ENCODE results near the gene CBFA2T2.
"Not testable (repeated sequence)": the region's sequence is repeated elsewhere in the genome, so short reads cannot be mapped to it uniquely, and the experiment has no call there.

Gene CBFA2T2

GRCh38 chr20:33554914-33555420, 65.1 kb downstream of the CBFA2T2 start:
- Histone ChIP-seq H3K27me3 (ENCODE audit: insufficient read depth, insufficient read length) (no peaks in the 10 kb centered on the region), H3K9ac (ENCODE audit: insufficient read length, low read depth) (no peak overlapping the region)
- no peak for DNase-seq (ENCODE audit: low read depth, low spot score)

DNA sequence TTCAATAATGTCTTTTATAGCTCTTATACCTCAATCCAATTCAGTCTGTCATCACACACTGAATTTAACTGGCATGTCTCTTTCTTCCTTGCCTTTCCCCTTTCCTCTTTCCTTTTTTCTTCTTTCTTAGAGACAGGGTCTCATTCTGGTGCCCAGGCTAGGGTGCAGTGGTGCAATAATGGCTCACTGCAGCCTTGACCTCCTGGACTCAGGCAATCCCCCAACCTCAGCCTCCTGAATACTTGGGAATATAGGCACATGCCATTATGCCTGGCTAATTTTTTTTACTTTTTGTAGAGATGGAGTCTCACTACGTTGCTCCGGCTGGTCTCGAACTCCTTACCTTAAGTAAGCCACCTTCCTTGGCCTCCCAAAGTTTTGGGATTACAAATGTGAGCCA, 65.9 kb downstream of the CBFA2T2 start:
- Histone ChIP-seq H3K4me3 (ENCODE audit: insufficient read length, low read depth) (no peak overlapping the region), H3K9me3 (ENCODE audit: insufficient read depth, low read length) (no peaks in the 10 kb centered on the region), H3K9ac (ENCODE audit: insufficient read length, low read depth) (no peak overlapping the region), H3K4me1 (ENCODE audit: insufficient read depth, insufficient read length) (no peaks in the 10 kb centered on the region), H3K36me3 (ENCODE audit: insufficient read depth, insufficient read length, low read length) (no peaks in the 10 kb centered on the region), H3K27me3 (ENCODE audit: insufficient read depth, insufficient read length) (no peaks in the 10 kb centered on the region)
- DNase-seq (ENCODE audit: low read depth, low spot score), result no peak
- TF ChIP-seq ZNF274 (IDR thresholded peaks at IDR 0.05; ENCODE audit: low read depth, low read length) (no peak), SUZ12 (IDR thresholded peaks at IDR 0.05; ENCODE audit: extremely low read depth, insufficient read depth, insufficient read length) (no peak), YY1 (IDR thresholded peaks at IDR 0.05; ENCODE audit: insufficient read depth, insufficient read length) (no peak)

More at GRCh38 chr20:33554914-33555420, 65.1 kb downstream of the CBFA2T2 start:
- H3K36me3 ChIP-seq (ENCODE audit: insufficient read depth, insufficient read length, low read length), result no peaks in the 10 kb centered on the region
- no peak overlapping the region for H3K4me3 ChIP-seq (ENCODE audit: insufficient read length, low read depth)
- TF ChIP-seq SUZ12 (IDR thresholded peaks at IDR 0.05; ENCODE audit: extremely low read depth, insufficient read depth, insufficient read length) (no peak), ZNF274 (IDR thresholded peaks at IDR 0.05; ENCODE audit: low read depth, low read length) (no peak), YY1 (IDR thresholded peaks at IDR 0.05; ENCODE audit: insufficient read depth, insufficient read length) (no peak)
- H3K9me3 ChIP-seq (ENCODE audit: insufficient read depth, low read length), result no peaks in the 10 kb centered on the region
- H3K4me1 ChIP-seq (ENCODE audit: insufficient read depth, insufficient read length), result no peaks in the 10 kb centered on the region

DNA sequence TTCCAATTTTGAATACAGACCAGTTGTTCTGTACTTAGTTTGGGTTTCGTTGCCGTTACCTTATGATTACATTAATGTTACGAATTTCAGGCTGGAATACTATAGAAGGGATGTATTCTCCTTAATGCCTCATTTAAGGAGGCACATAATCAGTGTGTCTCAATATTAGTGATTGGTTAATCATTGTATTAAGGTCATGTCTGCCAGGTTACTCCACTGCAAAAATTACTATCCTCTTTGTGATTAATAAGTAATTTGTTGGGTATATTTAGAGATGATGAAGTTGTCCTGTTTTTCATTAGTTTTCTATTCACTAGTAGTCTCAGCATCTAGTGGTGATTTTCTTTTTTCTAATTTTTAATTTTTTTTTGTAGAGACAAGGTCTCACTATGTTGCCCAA, 66.3 kb downstream of the CBFA2T2 start:
- H3K9ac ChIP-seq (ENCODE audit: insufficient read length, low read depth), result no peak overlapping the region
- H3K4me1 ChIP-seq (ENCODE audit: insufficient read depth, insufficient read length), result no peaks in the 10 kb centered on the region
- no peaks in the 10 kb centered on the region for H3K9me3 ChIP-seq (ENCODE audit: insufficient read depth, low read length)
- H3K36me3 ChIP-seq (ENCODE audit: insufficient read depth, insufficient read length, low read length), result no peaks in the 10 kb centered on the region
- no peaks in the 10 kb centered on the region for H3K27me3 ChIP-seq (ENCODE audit: insufficient read depth, insufficient read length)
- no peak overlapping the region for H3K4me3 ChIP-seq (ENCODE audit: insufficient read length, low read depth)
- TF ChIP-seq YY1 (IDR thresholded peaks at IDR 0.05; ENCODE audit: insufficient read depth, insufficient read length) (no peak), SUZ12 (IDR thresholded peaks at IDR 0.05; ENCODE audit: extremely low read depth, insufficient read depth, insufficient read length) (no peak), ZNF274 (IDR thresholded peaks at IDR 0.05; ENCODE audit: low read depth, low read length) (no peak)
- DNase-seq (ENCODE audit: low read depth, low spot score), result no peak

- DNase-seq (ENCODE audit: low read depth, low spot score), result no peak
- no peaks in the 10 kb centered on the region for H3K4me1 ChIP-seq (ENCODE audit: insufficient read depth, insufficient read length)
- TF ChIP-seq YY1 (IDR thresholded peaks at IDR 0.05; ENCODE audit: insufficient read depth, insufficient read length) (no peak), SUZ12 (IDR thresholded peaks at IDR 0.05; ENCODE audit: extremely low read depth, insufficient read depth, insufficient read length) (no peak), ZNF274 (IDR thresholded peaks at IDR 0.05; ENCODE audit: low read depth, low read length) (no peak)
- H3K27me3 ChIP-seq (ENCODE audit: insufficient read depth, insufficient read length), result no peaks in the 10 kb centered on the region
- no peaks in the 10 kb centered on the region for H3K36me3 ChIP-seq (ENCODE audit: insufficient read depth, insufficient read length, low read length)
- H3K9ac ChIP-seq (ENCODE audit: insufficient read length, low read depth), result no peak overlapping the region
- H3K4me3 ChIP-seq (ENCODE audit: insufficient read length, low read depth), result no peak overlapping the region
- no peaks in the 10 kb centered on the region for H3K9me3 ChIP-seq (ENCODE audit: insufficient read depth, low read length)
These were observed 68.7 kb downstream of the CBFA2T2 start for GRCh38 chr20:33558348-33559144.

GRCh38 chr20:33559212-33559611, 69.3 kb downstream of the CBFA2T2 start:
- no peaks in the 10 kb centered on the region for H3K4me1 ChIP-seq (ENCODE audit: insufficient read depth, insufficient read length)
- no peak for TF ChIP-seq ZNF274 (IDR thresholded peaks at IDR 0.05; ENCODE audit: low read depth, low read length)
- no peak for TF ChIP-seq SUZ12 (IDR thresholded peaks at IDR 0.05; ENCODE audit: extremely low read depth, insufficient read depth, insufficient read length)
- no peak for TF ChIP-seq YY1 (IDR thresholded peaks at IDR 0.05; ENCODE audit: insufficient read depth, insufficient read length)
- H3K4me3 ChIP-seq (ENCODE audit: insufficient read length, low read depth), result no peak overlapping the region
- no peak for DNase-seq (ENCODE audit: low read depth, low spot score)
- H3K27me3 ChIP-seq (ENCODE audit: insufficient read depth, insufficient read length), result no peaks in the 10 kb centered on the region
- no peaks in the 10 kb centered on the region for H3K9me3 ChIP-seq (ENCODE audit: insufficient read depth, low read length)
- H3K36me3 ChIP-seq (ENCODE audit: insufficient read depth, insufficient read length, low read length), result no peaks in the 10 kb centered on the region
- H3K9ac ChIP-seq (ENCODE audit: insufficient read length, low read depth), result no peak overlapping the region

- no peak for DNase-seq (ENCODE audit: low read depth, low spot score)
- Histone ChIP-seq H3K9ac (ENCODE audit: insufficient read length, low read depth) (no peak overlapping the region), H3K36me3 (ENCODE audit: insufficient read depth, insufficient read length, low read length) (no peaks in the 10 kb centered on the region), H3K4me1 (ENCODE audit: insufficient read depth, insufficient read length) (no peaks in the 10 kb centered on the region), H3K9me3 (ENCODE audit: insufficient read depth, low read length) (no peaks in the 10 kb centered on the region), H3K4me3 (ENCODE audit: insufficient read length, low read depth) (no peak overlapping the region), H3K27me3 (ENCODE audit: insufficient read depth, insufficient read length) (no peaks in the 10 kb centered on the region)
- TF ChIP-seq ZNF274 (IDR thresholded peaks at IDR 0.05; ENCODE audit: low read depth, low read length) (no peak), SUZ12 (IDR thresholded peaks at IDR 0.05; ENCODE audit: extremely low read depth, insufficient read depth, insufficient read length) (no peak), YY1 (IDR thresholded peaks at IDR 0.05; ENCODE audit: insufficient read depth, insufficient read length) (no peak)
These were observed 70.1 kb downstream of the CBFA2T2 start for GRCh38 chr20:33560026-33560425.

GRCh38 chr20:33561053-33561452, 71.2 kb downstream of the CBFA2T2 start:
- not testable (repeated sequence) for DNase-seq (ENCODE audit: low read depth, low spot score); H3K4me1 ChIP-seq (ENCODE audit: insufficient read depth, insufficient read length); H3K9me3 ChIP-seq (ENCODE audit: insufficient read depth, low read length); H3K9ac ChIP-seq (ENCODE audit: insufficient read length, low read depth); H3K27me3 ChIP-seq (ENCODE audit: insufficient read depth, insufficient read length); H3K36me3 ChIP-seq (ENCODE audit: insufficient read depth, insufficient read length, low read length); H3K4me3 ChIP-seq (ENCODE audit: insufficient read length, low read depth)

All from NT2/D1 (cell line).